CD14-positive monocyte (primary cell): ENCODE data around the gene PDK2. TPM values are rescaled to one million over a fixed set of nuclear protein-coding genes. Genes with fewer than 3 reads are reported as not detected.

Experiments used
- DNase-seq, 3 donors: peaks; one replicate each; pipeline ENCODE4 v3.0.0-alpha.2; 2011 to 2022
- H2AFZ ChIP-seq: 2 replicates; pipeline ENCODE4 v1.6.0; 2012; ENCODE audit warnings: mild to moderate bottlenecking, low read depth, low read length, inconsistent platforms; ENCODE audit not compliant: insufficient read depth, poor library complexity, severe bottlenecking
- H3K27ac ChIP-seq, 2 donors: 1 replicate in 1 of 2; 2 replicates in 1 of 2; pipeline ENCODE4 v1.5.1; 2012 to 2013; ENCODE audit warnings: low read length in 2 of 2, control low read depth in 1 of 2, inconsistent platforms in 1 of 2, low read depth in 1 of 2, mild to moderate bottlenecking in 1 of 2
- H3K27me3 ChIP-seq, 2 donors: one replicate each; pipeline versions ENCODE4 v1.6.0 to v1.6.1; 2011 to 2013; ENCODE audit warnings: low read length in 2 of 2; ENCODE audit not compliant: control insufficient read depth in 2 of 2, insufficient read depth in 2 of 2
- H3K36me3 ChIP-seq, 2 donors: replicated peaks in 1 of 2; 1 replicate in 1 of 2; 2 replicates in 1 of 2; pipeline versions ENCODE4 v1.5.1 to v1.6.1; 2012 to 2013; ENCODE audit warnings: low read length in 2 of 2, control low read depth in 1 of 2, inconsistent platforms in 1 of 2, mild to moderate bottlenecking in 1 of 2; ENCODE audit not compliant: insufficient read depth in 2 of 2, control insufficient read depth in 1 of 2
- H3K4me1 ChIP-seq, 2 donors: 1 replicate in 1 of 2; 2 replicates in 1 of 2; pipeline versions ENCODE4 v1.5.1 to v1.6.1; 2012 to 2013; ENCODE audit warnings: low read length in 2 of 2, control low read depth in 1 of 2, inconsistent platforms in 1 of 2, mild to moderate bottlenecking in 1 of 2, moderate library complexity in 1 of 2; ENCODE audit not compliant: insufficient read depth in 2 of 2, control insufficient read depth in 1 of 2
- H3K4me2 ChIP-seq: replicated peaks from 2 replicates; pipeline ENCODE3; 2012; ENCODE audit warnings: low read length, moderate library complexity, mild to moderate bottlenecking; ENCODE audit not compliant: poor library complexity, severe bottlenecking; ENCODE audit errors: extremely low read depth
- H3K4me3 ChIP-seq, 3 experiments: fragments of 200-600 bp in 1 of 3; sonication (generic) in 1 of 3; replicated peaks in 1 of 3; 1 replicate in 2 of 3; 2 replicates in 1 of 3; pipeline ENCODE4 v1.5.1; 2011 to 2013; ENCODE audit warnings: low read length in 3 of 3, mild to moderate bottlenecking in 3 of 3, control low read depth in 2 of 3, low read depth in 2 of 3, inconsistent platforms in 1 of 3, moderate library complexity in 1 of 3
- H3K79me2 ChIP-seq: 2 replicates; pipeline ENCODE4 v1.6.0; 2012; ENCODE audit warnings: mild to moderate bottlenecking, control low read depth, inconsistent platforms, low read length, moderate library complexity; ENCODE audit not compliant: insufficient read depth
- H3K9ac ChIP-seq: 2 replicates; pipeline ENCODE4 v1.6.0; 2017; ENCODE audit warnings: low read length, mild to moderate bottlenecking; ENCODE audit not compliant: insufficient read depth, poor library complexity, severe bottlenecking
- H3K9me3 ChIP-seq, 2 donors: replicated peaks in 1 of 2; 1 replicate in 1 of 2; 2 replicates in 1 of 2; pipeline versions ENCODE4 v1.5.1 to v1.6.1; 2012 to 2013; ENCODE audit warnings: low read length in 2 of 2, control low read depth in 1 of 2; ENCODE audit not compliant: control insufficient read depth in 1 of 2, insufficient read depth in 1 of 2
- H4K20me1 ChIP-seq: 2 replicates; pipeline ENCODE4 v1.6.0; 2012; ENCODE audit warnings: mild to moderate bottlenecking, low read length, control low read depth, moderate library complexity; ENCODE audit not compliant: insufficient read depth
- H3K27ac Mint-ChIP-seq, 7 donors: one replicate each; pipeline ENCODE4 v1.8.0; 2020; ENCODE audit warnings: mild to moderate bottlenecking in 7 of 7, mixed read lengths in 7 of 7, moderate library complexity in 6 of 7, inconsistent platforms in 2 of 7
- H3K27me3 Mint-ChIP-seq, 3 donors: one replicate each; pipeline ENCODE4 v1.8.0; 2021 to 2022; ENCODE audit warnings: low read depth in 3 of 3, mild to moderate bottlenecking in 3 of 3, mixed read lengths in 3 of 3, moderate library complexity in 3 of 3, inconsistent platforms in 1 of 3
- H3K36me3 Mint-ChIP-seq, 2 donors: one replicate each; pipeline ENCODE4 v1.8.0; 2020; ENCODE audit warnings: mixed read lengths in 2 of 2, inconsistent platforms in 1 of 2, mild to moderate bottlenecking in 1 of 2
- H3K4me1 Mint-ChIP-seq: one replicate; pipeline ENCODE4 v1.8.0; 2020; ENCODE audit warnings: mild to moderate bottlenecking, mixed read lengths
- H3K4me3 Mint-ChIP-seq, 2 donors: one replicate each; pipeline ENCODE4 v1.8.0; 2020; ENCODE audit warnings: mild to moderate bottlenecking in 2 of 2, mixed read lengths in 2 of 2, moderate library complexity in 1 of 2
- H3K9me3 Mint-ChIP-seq, 7 donors: one replicate each; pipeline ENCODE4 v1.8.0; 2020 to 2022; ENCODE audit warnings: mixed read lengths in 7 of 7, mild to moderate bottlenecking in 6 of 7, moderate library complexity in 6 of 7, inconsistent platforms in 2 of 7
- WGBS: methylation state at CpG from one replicate; pipeline ENCODE4 v1.1.5; 2013; ENCODE audit warnings: missing lambda C conversion rate; ENCODE audit not compliant: insufficient coverage; 5-methylcytosine and 5-hydroxymethylcytosine counted together
- intact Hi-C, 2 donors: fragments of 100-400 bp; cut with micrococcal nuclease; formaldehyde crosslinking; loops; one replicate each; pipeline versions ENCODE4 v1.15.0 to v1.15.1; 2023
- polyA plus RNA-seq, 3 donors: library from polyadenylated mRNA; depleted of rRNA in 1 of 3; unstranded in 2 of 3; stranded (reverse) in 1 of 3; fragments of 300-500 nt in 2 of 3; fragments of >200 nt in 1 of 3; fragmentation: Illumina TruSeq in 2 of 3; gene quantifications; 1 replicate in 2 of 3; 2 replicates in 1 of 3; pipeline ENCODE4 v1.2.3, GENCODE V29; 2012 to 2021
- TF ChIP-seq, protein P1 (sequence below): fragments of 200-600 bp; IDR thresholded peaks from one replicate; pipeline ENCODE4 v1.8.0; 2022; ENCODE audit warnings: antibody characterized with exemption, mild to moderate bottlenecking

The PDK2 gene
- polyA plus RNA-seq, 3 donors = 15.9 to 43.0 (median 23.4) TPM

DNA sequence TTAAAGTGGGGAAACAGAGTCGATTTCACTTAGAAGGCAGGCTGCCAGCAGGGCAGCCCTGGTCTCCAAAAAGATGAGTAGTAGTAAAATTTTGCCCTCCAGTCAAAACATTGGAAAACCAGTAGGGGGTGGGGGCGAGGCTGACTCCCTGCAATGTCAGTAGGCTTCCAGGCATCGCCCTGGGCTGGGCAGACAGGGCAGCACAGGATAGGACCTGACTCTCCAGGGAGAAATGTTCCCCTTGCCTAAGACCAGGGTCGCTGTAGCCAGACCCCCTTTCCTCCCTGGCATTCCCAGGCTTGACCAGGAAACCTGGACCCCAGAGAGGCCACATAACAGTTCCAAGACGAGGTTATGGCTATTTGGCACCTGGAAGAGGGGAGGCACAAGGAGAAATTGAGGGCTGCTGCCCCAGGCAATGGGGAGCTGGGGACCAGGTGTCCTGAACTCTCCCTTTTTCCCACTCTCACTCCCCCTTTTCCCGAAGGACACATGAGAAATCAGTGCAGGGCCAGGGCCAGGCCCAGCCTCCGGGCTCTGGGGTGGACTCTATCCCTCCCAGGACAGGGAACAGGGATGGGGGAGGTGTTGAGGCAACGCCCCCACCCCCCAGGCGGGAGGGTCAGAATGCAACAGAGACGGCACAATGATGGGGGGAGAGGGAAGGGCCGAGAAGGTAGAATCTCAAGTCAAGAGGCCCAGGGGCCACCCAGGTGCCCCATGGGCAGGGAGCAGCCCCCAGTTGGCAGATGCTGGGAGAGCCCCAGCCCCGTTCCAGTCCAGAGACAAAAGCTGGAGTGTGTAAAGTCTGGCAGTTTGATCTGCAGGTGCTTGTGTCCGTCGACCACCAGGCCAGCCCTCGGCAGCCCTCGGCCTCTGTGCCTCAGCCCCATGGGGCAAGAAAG lies 39.3 kb downstream of the PDK2 start:
- Histone ChIP-seq H3K9me3 (no peaks in the 10 kb centered on the region), H3K79me2 (peaks cover 13% of the 10 kb centered on the region), H3K27me3 (peaks cover 7 to 19% of the 10 kb centered on the region in 2 donors), H3K9ac (no peak overlapping the region), H3K27ac (no peak overlapping the region), H4K20me1 (peaks cover 89% of the 10 kb centered on the region), H2AFZ (no peak overlapping the region), H3K4me3 (no peak overlapping the region), H3K4me2 (no peak overlapping the region), H3K36me3 (peaks cover 60 to 66% of the 10 kb centered on the region in 2 donors), H3K4me1 (peaks cover 4 to 14% of the 10 kb centered on the region in 2 donors)
- H3K4me3 Mint-ChIP-seq = no peak overlapping the region
- no peak for DNase-seq
- no peak overlapping the region for H3K27ac Mint-ChIP-seq
- H3K9me3 Mint-ChIP-seq = peaks cover 0 to 7% (median 4%) of the 10 kb centered on the region in 7 donors
- intact Hi-C loops = no loop called here
- peaks cover 61 to 70% of the 10 kb centered on the region in 2 donors for H3K36me3 Mint-ChIP-seq
- 93% methylated on average over 5 of the region's 16 CpGs for whole genome bisulfite sequencing
- peaks cover 22 to 31% (median 28%) of the 10 kb centered on the region in 3 donors for H3K27me3 Mint-ChIP-seq
- H3K4me1 Mint-ChIP-seq = peaks cover 19% of the 10 kb centered on the region
- TF ChIP-seq, protein P1, sequence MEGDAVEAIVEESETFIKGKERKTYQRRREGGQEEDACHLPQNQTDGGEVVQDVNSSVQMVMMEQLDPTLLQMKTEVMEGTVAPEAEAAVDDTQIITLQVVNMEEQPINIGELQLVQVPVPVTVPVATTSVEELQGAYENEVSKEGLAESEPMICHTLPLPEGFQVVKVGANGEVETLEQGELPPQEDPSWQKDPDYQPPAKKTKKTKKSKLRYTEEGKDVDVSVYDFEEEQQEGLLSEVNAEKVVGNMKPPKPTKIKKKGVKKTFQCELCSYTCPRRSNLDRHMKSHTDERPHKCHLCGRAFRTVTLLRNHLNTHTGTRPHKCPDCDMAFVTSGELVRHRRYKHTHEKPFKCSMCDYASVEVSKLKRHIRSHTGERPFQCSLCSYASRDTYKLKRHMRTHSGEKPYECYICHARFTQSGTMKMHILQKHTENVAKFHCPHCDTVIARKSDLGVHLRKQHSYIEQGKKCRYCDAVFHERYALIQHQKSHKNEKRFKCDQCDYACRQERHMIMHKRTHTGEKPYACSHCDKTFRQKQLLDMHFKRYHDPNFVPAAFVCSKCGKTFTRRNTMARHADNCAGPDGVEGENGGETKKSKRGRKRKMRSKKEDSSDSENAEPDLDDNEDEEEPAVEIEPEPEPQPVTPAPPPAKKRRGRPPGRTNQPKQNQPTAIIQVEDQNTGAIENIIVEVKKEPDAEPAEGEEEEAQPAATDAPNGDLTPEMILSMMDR = no peak

DNA sequence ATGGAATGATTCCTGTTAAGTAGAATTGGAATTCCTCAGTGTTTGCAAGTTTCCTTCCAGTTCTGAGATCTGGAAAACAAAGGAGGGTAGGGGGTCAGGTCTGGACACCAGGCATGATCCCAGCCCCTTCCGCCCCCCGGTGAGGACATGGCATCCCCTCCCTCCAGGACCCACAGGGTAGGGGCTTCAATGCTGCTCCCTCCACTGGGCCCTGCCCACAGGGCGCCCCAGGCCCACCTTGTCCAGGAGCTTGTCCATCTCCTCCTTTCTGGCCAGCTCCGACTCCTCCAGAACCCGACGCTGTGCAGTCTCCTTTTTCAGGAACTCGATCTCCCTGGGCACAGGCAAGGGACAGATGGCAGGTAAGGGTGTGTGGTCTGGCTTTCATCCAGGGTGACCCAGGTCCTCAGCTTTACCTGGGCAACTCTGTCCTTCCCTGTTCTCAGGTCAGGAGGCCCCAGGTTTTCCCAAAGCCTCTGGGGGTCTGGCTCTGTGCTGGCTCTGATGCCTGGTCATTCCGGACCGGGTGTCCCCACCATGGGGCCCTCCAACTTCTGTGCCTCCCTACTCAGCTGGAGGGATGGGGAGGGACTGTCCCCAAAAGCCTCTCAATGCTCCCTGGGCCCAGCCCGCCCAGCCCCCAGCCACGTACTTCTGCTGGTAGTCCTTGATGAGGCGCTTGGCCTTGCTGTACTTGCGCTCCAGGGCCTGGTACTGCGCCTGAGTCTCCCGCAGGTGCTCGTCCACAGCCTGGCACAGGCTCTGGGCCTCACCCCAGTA lies 40.4 kb downstream of the PDK2 start:
- Mint-ChIP-seq H3K4me1 (peaks cover 23% of the 10 kb centered on the region), H3K4me3 (no peak overlapping the region), H3K27me3 (peaks cover 17 to 22% (median 20%) of the 10 kb centered on the region in 3 donors), H3K27ac (no peak overlapping the region), H3K36me3 (peaks cover 71 to 80% of the 10 kb centered on the region in 2 donors), H3K9me3 (peaks cover 2 to 10% (median 3%) of the 10 kb centered on the region in 7 donors)
- H3K79me2 ChIP-seq = peaks cover 23% of the 10 kb centered on the region
- no peak overlapping the region for H3K4me2 ChIP-seq
- 97% methylated on average over 10 of the region's 16 CpGs for WGBS
- no peak for DNase-seq
- TF ChIP-seq, protein P1 = no peak
- intact Hi-C loops = no loop called here
- peaks cover 6 to 14% of the 10 kb centered on the region in 2 donors for H3K4me1 ChIP-seq
- H2AFZ ChIP-seq = no peak overlapping the region
- H3K27ac ChIP-seq = no peak overlapping the region
- no peaks in the 10 kb centered on the region for H3K9me3 ChIP-seq
- H3K27me3 ChIP-seq = peaks cover 5 to 12% of the 10 kb centered on the region in 2 donors
- H3K36me3 ChIP-seq = peaks cover 69 to 77% of the 10 kb centered on the region in 2 donors
- no peak overlapping the region for H3K4me3 ChIP-seq
- H3K9ac ChIP-seq = no peak overlapping the region
- peaks cover 99% of the 10 kb centered on the region for H4K20me1 ChIP-seq
